ENCODE measurements around the gene CTNNAL1. TPM values are rescaled to one million over a fixed set of nuclear protein-coding genes. Genes with fewer than 3 reads are reported as not detected.

The CTNNAL1 gene
- total RNA-seq, 2 experiments from 2014 or later, result 13.0 to 16.4 TPM

DNA sequence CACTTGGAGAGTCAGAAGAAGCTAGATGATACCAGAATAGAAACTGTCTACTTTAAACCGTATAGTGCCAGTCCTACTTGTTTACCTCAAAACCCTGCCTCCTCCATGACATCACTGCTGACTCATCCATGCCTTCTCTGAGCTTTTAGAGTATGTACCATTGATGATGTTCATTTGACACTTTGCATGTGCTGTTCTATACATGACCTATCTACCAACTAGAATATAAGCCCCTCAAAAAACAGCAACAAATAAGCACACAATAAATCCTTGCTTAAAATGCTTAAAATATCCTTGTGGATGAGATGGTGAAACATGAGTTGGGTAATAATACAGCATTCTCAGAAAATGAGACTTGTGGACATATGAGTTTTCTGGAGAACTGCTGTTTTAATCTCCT is 2.6 kb downstream of the CTNNAL1 start:
- H3K36me3 Mint-ChIP-seq (ENCODE audit: low read depth), result no peaks in the 10 kb centered on the region
- no peaks in the 10 kb centered on the region for H3K27me3 Mint-ChIP-seq
- H3K9me3 Mint-ChIP-seq (ENCODE audit: low read depth), result no peaks in the 10 kb centered on the region
- DNase-seq (peak; percentile 89), ATAC-seq (peak; percentile 57)
- H3K27ac Mint-ChIP-seq, result no peak overlapping the region
- ChIA-PET POLR2A (interaction anchor here (0.6 kb wide), 1 partner anchor 40 kb away, joined by 4 read pairs; no protein-coding TSS in a partner anchor), CTCF (interaction anchor here (0.6 to 0.7 kb wide), 4 partner anchors 12 to 107 kb away, joined by 3 read pairs; no protein-coding TSS in a partner anchor)
- H3K4me3 Mint-ChIP-seq, result no peak overlapping the region
- intact Hi-C loops (cut with DNase I, micrococcal nuclease), result loop anchor here (5.0 kb wide), 6 partner anchors 87 to 1768 kb away; partner anchors contain the start of genes KLF4 (in 1 of the 2) and TXN (in 1 of the 2)
- peaks cover 32% of the 10 kb centered on the region for H3K4me1 Mint-ChIP-seq

- H3K9me3 Mint-ChIP-seq (ENCODE audit: low read depth), result peaks cover 5% of the 10 kb centered on the region
- no peak for ATAC-seq
- no peak for DNase-seq
- no peak overlapping the region for H3K27ac Mint-ChIP-seq
- CTCF ChIA-PET, result interaction anchor here (1.0 kb wide), 1 partner anchor 11 kb away, joined by 3 read pairs; no protein-coding TSS in a partner anchor
- H3K36me3 Mint-ChIP-seq (ENCODE audit: low read depth), result peaks cover 7% of the 10 kb centered on the region
- peaks cover 9% of the 10 kb centered on the region for H3K4me1 Mint-ChIP-seq
- no peaks in the 10 kb centered on the region for H3K27me3 Mint-ChIP-seq
- intact Hi-C loops (cut with DNase I, micrococcal nuclease), result no loop called here
- no peak overlapping the region for H3K4me3 Mint-ChIP-seq
- POLR2A ChIA-PET, result interaction anchor here (0.6 to 1.1 kb wide), 2 partner anchors 9 to 35 kb away, joined by 3 to 8 read pairs; no protein-coding TSS in a partner anchor
Observed at GRCh38 chr9:109005678-109006077, 7.6 kb downstream of the CTNNAL1 start.

DNA sequence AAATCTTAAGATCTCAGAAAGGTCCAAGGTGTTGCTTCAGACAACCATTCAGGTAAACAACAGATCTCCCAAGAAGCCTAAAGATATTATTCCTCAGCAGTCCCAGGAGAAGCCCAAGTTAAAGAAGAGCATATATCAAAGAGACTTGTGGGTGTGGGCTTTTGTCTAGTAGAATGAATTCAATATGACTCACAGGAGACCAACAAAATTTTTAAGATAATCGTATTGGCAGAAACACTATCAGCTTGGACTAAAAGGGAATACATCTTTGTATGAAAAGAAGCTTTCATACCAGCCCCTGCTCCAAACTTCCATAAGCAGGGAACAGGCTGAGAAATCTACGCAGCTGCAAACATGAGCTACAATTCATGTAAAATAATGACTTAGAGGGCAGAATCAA is 10.2 kb downstream of the CTNNAL1 start:
- no peak overlapping the region for H3K4me3 Mint-ChIP-seq
- ChIA-PET POLR2A (no interaction called here), CTCF (interaction anchor here (1.0 kb wide), 1 partner anchor 142 kb away, joined by 3 read pairs; no protein-coding TSS in a partner anchor)
- no peak for ATAC-seq
- peaks cover 7% of the 10 kb centered on the region for H3K4me1 Mint-ChIP-seq
- H3K27ac Mint-ChIP-seq, result no peak overlapping the region
- intact Hi-C loops (cut with DNase I, micrococcal nuclease), result no loop called here
- DNase-seq, result no peak
- peaks cover 7% of the 10 kb centered on the region for H3K36me3 Mint-ChIP-seq (ENCODE audit: low read depth)
- no peaks in the 10 kb centered on the region for H3K27me3 Mint-ChIP-seq
- H3K9me3 Mint-ChIP-seq (ENCODE audit: low read depth), result peaks cover 5% of the 10 kb centered on the region

GRCh38 chr9:109002141-109002540 is 11.2 kb downstream of the CTNNAL1 start:
- ChIA-PET CTCF (no interaction called here), POLR2A (no interaction called here)
- DNase-seq, result no peak
- peaks cover 5% of the 10 kb centered on the region for H3K9me3 Mint-ChIP-seq (ENCODE audit: low read depth)
- no peak for ATAC-seq
- intact Hi-C loops (cut with DNase I, micrococcal nuclease), result no loop called here
- no peak overlapping the region for H3K4me3 Mint-ChIP-seq
- peaks cover 7% of the 10 kb centered on the region for H3K4me1 Mint-ChIP-seq
- no peaks in the 10 kb centered on the region for H3K27me3 Mint-ChIP-seq
- peaks cover 7% of the 10 kb centered on the region for H3K36me3 Mint-ChIP-seq (ENCODE audit: low read depth)
- H3K27ac Mint-ChIP-seq, result no peak overlapping the region

DNA sequence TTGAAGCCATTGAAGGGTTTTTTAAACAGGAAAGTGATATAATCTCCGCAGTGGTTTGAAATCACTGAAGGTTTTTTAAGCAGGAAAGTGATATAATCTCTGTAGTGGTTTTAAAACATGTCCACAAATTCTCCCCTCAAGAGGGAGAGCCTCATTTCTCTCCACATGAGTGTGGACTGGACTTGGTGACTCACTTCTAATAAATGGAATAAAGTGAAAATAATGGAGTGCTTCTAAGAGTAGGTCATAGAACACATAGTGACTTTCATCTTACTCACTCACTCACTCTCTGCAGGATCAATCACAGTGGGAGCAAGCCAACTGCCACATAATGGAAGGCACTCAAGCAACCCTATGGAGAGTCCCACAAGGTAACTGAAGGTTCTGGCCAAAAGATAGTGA is 12.0 kb downstream of the CTNNAL1 start:
- Mint-ChIP-seq H3K9me3 (ENCODE audit: low read depth) (peaks cover 5% of the 10 kb centered on the region), H3K36me3 (ENCODE audit: low read depth) (peaks cover 7% of the 10 kb centered on the region), H3K27me3 (no peaks in the 10 kb centered on the region), H3K27ac (no peak overlapping the region), H3K4me3 (no peak overlapping the region), H3K4me1 (peaks cover 7% of the 10 kb centered on the region)
- ATAC-seq, result peak; percentile 19
- intact Hi-C loops (cut with DNase I, micrococcal nuclease), result no loop called here
- ChIA-PET CTCF (no interaction called here), POLR2A (no interaction called here)
- no peak for DNase-seq

GRCh38 chr9:108997112-108997511 is 16.2 kb downstream of the CTNNAL1 start:
- peaks cover 16% of the 10 kb centered on the region for H3K4me1 Mint-ChIP-seq
- POLR2A ChIA-PET, result no interaction called here
- CTCF ChIA-PET, result no interaction called here
- no peak overlapping the region for H3K27ac Mint-ChIP-seq
- H3K27me3 Mint-ChIP-seq, result no peaks in the 10 kb centered on the region
- DNase-seq, result no peak
- H3K4me3 Mint-ChIP-seq, result no peak overlapping the region
- no peaks in the 10 kb centered on the region for H3K36me3 Mint-ChIP-seq (ENCODE audit: low read depth)
- no peak for ATAC-seq
- H3K9me3 Mint-ChIP-seq (ENCODE audit: low read depth), result no peaks in the 10 kb centered on the region
- intact Hi-C loops (cut with DNase I, micrococcal nuclease), result no loop called here

DNA sequence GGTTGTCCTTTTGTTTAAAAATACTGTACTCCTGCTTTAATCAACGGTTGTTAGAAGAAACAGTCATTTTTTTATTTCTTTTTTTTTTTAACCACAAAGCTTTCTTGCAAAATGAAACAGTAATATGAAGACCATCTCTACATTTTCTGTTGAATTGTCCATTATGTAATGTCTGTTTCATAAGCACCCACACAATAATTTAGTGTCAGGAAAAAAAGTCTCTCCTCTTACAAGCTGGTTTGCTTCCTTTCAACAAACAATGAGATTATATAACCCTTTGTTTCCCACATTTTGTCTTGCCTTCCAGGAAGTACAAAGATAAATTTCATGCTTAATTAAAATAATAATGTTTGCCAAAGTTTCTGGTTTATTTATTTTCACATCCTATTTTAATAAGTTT is 16.7 kb downstream of the CTNNAL1 start:
- H3K27me3 Mint-ChIP-seq, result no peaks in the 10 kb centered on the region
- POLR2A ChIA-PET, result no interaction called here
- CTCF ChIA-PET, result no interaction called here
- intact Hi-C loops (cut with DNase I, micrococcal nuclease), result no loop called here
- H3K36me3 Mint-ChIP-seq (ENCODE audit: low read depth), result no peaks in the 10 kb centered on the region
- H3K4me3 Mint-ChIP-seq, result no peak overlapping the region
- H3K9me3 Mint-ChIP-seq (ENCODE audit: low read depth), result no peaks in the 10 kb centered on the region
- H3K27ac Mint-ChIP-seq, result no peak overlapping the region
- DNase-seq (no peak), ATAC-seq (no peak)
- peaks cover 16% of the 10 kb centered on the region for H3K4me1 Mint-ChIP-seq

DNA sequence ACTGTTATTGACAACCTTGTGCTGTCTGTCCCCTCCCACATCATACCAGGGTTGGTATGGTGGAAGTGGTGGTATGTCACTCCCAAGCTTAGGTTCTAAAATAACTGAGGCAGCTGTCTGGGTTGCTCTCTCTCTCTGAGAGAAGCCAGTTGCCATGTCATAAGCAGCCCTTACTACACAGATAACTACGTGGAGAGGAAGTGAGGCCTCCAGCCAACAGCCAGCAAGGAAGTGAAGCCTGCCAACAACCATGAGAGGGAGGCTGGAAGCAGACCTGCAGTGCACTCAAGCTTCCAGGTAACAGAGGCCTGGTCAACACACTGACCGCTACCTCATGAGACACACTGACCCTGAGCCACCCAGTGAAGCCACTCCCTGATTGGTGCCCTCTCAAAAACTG is 18.6 kb downstream of the CTNNAL1 start:
- DNase-seq, result peak; percentile 12
- H3K4me1 Mint-ChIP-seq, result peaks cover 9% of the 10 kb centered on the region
- no peak overlapping the region for H3K4me3 Mint-ChIP-seq
- ATAC-seq, result peak; percentile 71
- intact Hi-C loops (cut with DNase I, micrococcal nuclease), result no loop called here
- H3K27ac Mint-ChIP-seq, result no peak overlapping the region
- CTCF ChIA-PET, result interaction anchor here (0.6 to 1.3 kb wide), 2 partner anchors 11 to 1005 kb away, joined by 3 to 4 read pairs; no protein-coding TSS in a partner anchor
- no peaks in the 10 kb centered on the region for H3K9me3 Mint-ChIP-seq (ENCODE audit: low read depth)
- no peaks in the 10 kb centered on the region for H3K27me3 Mint-ChIP-seq
- POLR2A ChIA-PET, result no interaction called here
- H3K36me3 Mint-ChIP-seq (ENCODE audit: low read depth), result peaks cover 6% of the 10 kb centered on the region

GRCh38 chr9:108991479-108991878 is 21.8 kb downstream of the CTNNAL1 start:
- Mint-ChIP-seq H3K27ac (no peak overlapping the region), H3K4me3 (no peak overlapping the region), H3K36me3 (ENCODE audit: low read depth) (peaks cover 11% of the 10 kb centered on the region), H3K4me1 (peaks cover 9% of the 10 kb centered on the region), H3K27me3 (no peaks in the 10 kb centered on the region), H3K9me3 (ENCODE audit: low read depth) (no peaks in the 10 kb centered on the region)
- CTCF ChIA-PET, result no interaction called here
- no peak for ATAC-seq
- no peak for DNase-seq
- intact Hi-C loops (cut with DNase I, micrococcal nuclease), result no loop called here
- POLR2A ChIA-PET, result no interaction called here

DNA sequence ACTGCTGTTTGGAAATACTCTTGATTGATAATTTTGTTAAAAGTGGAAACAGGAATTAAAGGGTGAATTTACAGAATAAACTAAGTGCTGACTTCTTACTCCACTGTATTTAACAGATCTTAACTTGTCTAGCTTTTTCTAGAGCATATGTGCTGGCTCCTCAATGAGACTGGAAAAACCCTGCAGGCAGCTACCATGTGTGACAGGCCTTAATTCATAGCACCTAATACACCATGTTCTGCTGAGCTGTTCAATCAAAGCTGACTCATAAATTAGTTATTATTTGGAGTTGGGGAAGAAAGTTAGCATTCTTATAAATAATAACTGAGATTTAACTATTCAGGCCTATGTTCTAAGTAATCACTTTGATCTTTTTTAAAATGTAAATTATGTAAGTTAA is 29.4 kb downstream of the CTNNAL1 start:
- Mint-ChIP-seq H3K27ac (no peak overlapping the region), H3K27me3 (no peaks in the 10 kb centered on the region), H3K4me3 (no peak overlapping the region), H3K36me3 (ENCODE audit: low read depth) (peaks cover 5% of the 10 kb centered on the region), H3K4me1 (no peaks in the 10 kb centered on the region), H3K9me3 (ENCODE audit: low read depth) (no peaks in the 10 kb centered on the region)
- ChIA-PET CTCF (no interaction called here), POLR2A (no interaction called here)
- intact Hi-C loops (cut with DNase I, micrococcal nuclease), result no loop called here
- DNase-seq (no peak), ATAC-seq (no peak)

DNA sequence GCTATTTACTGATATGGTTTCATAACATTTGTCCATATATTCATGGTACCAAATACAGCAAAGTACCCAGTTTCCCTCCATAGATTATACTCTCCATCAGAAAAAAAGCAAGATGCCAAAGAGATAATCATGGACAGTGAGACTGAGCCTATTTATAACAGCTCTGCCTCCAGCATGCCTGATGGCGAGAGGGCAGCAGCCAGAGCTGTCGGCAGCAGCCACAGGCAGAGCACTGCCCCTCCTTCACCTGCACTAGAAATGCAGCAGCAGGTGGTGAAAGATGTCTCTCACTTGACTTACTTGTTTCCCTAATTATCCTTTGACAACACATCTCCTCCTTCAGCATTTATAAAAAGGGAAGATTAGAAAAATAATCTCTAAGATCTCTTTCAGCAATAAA is 32.4 kb downstream of the CTNNAL1 start:
- no peaks in the 10 kb centered on the region for H3K9me3 Mint-ChIP-seq (ENCODE audit: low read depth)
- ChIA-PET POLR2A (no interaction called here), CTCF (interaction anchor here (0.8 kb wide), 1 partner anchor 10 kb away, joined by 3 read pairs; no protein-coding TSS in a partner anchor)
- DNase-seq (no peak), ATAC-seq (no peak)
- H3K27me3 Mint-ChIP-seq, result no peaks in the 10 kb centered on the region
- no peak overlapping the region for H3K4me3 Mint-ChIP-seq
- no peak overlapping the region for H3K27ac Mint-ChIP-seq
- no peaks in the 10 kb centered on the region for H3K36me3 Mint-ChIP-seq (ENCODE audit: low read depth)
- H3K4me1 Mint-ChIP-seq, result no peaks in the 10 kb centered on the region
- intact Hi-C loops (cut with DNase I, micrococcal nuclease), result no loop called here

GRCh38 chr9:108978205-108978604 is 35.1 kb downstream of the CTNNAL1 start:
- CTCF ChIA-PET, result no interaction called here
- no peak for ATAC-seq
- POLR2A ChIA-PET, result no interaction called here
- Mint-ChIP-seq H3K9me3 (ENCODE audit: low read depth) (no peaks in the 10 kb centered on the region), H3K4me1 (no peaks in the 10 kb centered on the region), H3K27ac (no peak overlapping the region), H3K27me3 (no peaks in the 10 kb centered on the region), H3K4me3 (no peak overlapping the region), H3K36me3 (ENCODE audit: low read depth) (no peaks in the 10 kb centered on the region)
- intact Hi-C loops (cut with DNase I, micrococcal nuclease), result no loop called here
- DNase-seq, result no peak

GRCh38 chr9:108973895-108974294 is 39.4 kb downstream of the CTNNAL1 start:
- POLR2A ChIA-PET, result no interaction called here
- intact Hi-C loops (cut with DNase I, micrococcal nuclease), result no loop called here
- DNase-seq, result no peak
- Mint-ChIP-seq H3K4me1 (no peaks in the 10 kb centered on the region), H3K27me3 (no peaks in the 10 kb centered on the region), H3K9me3 (ENCODE audit: low read depth) (peaks cover 7% of the 10 kb centered on the region), H3K36me3 (ENCODE audit: low read depth) (peaks cover 11% of the 10 kb centered on the region), H3K4me3 (no peak overlapping the region), H3K27ac (no peak overlapping the region)
- CTCF ChIA-PET, result no interaction called here
- no peak for ATAC-seq
